HG03354 (cell line): Measurements from ENCODE around the gene DDX17.
"Not testable (repeated sequence)": the region's sequence is repeated elsewhere in the genome, so short reads cannot be mapped to it uniquely, and the experiment has no call there.

Experiments
- ATAC-seq: cut with Tn5 transposase; IDR thresholded peaks from one replicate; pipeline ENCODE4 v1.9.1; 2021; ENCODE audit warnings: mild to moderate bottlenecking; ENCODE audit not compliant: unreplicated experiment, poor library complexity, severe bottlenecking

Gene DDX17

GRCh38 chr22:38494939-38495338, 11.2 kb downstream of the DDX17 start:
- ATAC-seq: no peak

GRCh38 chr22:38494498-38494897, 11.6 kb downstream of the DDX17 start:
- ATAC-seq: no peak

GRCh38 chr22:38491707-38492348, 14.3 kb downstream of the DDX17 start:
- ATAC-seq: no peak

GRCh38 chr22:38490915-38491314, 15.2 kb downstream of the DDX17 start:
- ATAC-seq: no peak

GRCh38 chr22:38490475-38490874, 15.6 kb downstream of the DDX17 start:
- no peak for ATAC-seq

- ATAC-seq: no peak
These were observed 16.5 kb downstream of the DDX17 start for GRCh38 chr22:38489561-38490145.

GRCh38 chr22:38489142-38489541, 17.0 kb downstream of the DDX17 start:
- ATAC-seq: no peak

GRCh38 chr22:38487946-38488345, 18.2 kb downstream of the DDX17 start:
- ATAC-seq: no peak

- ATAC-seq: no peak
These were observed 20.3 kb downstream of the DDX17 start for GRCh38 chr22:38485783-38486182.

GRCh38 chr22:38484244-38484643, 21.9 kb downstream of the DDX17 start:
- ATAC-seq: no peak

GRCh38 chr22:38482662-38483308, 23.3 kb downstream of the DDX17 start:
- ATAC-seq: no peak

- no peak for ATAC-seq
These were observed 24.2 kb downstream of the DDX17 start for GRCh38 chr22:38481871-38482332.

GRCh38 chr22:38481162-38481870, 24.8 kb downstream of the DDX17 start:
- ATAC-seq: no peak

- ATAC-seq: no peak
These were observed 26.8 kb downstream of the DDX17 start for GRCh38 chr22:38479096-38479837.

GRCh38 chr22:38477585-38477984, 28.5 kb downstream of the DDX17 start:
- no peak for ATAC-seq

GRCh38 chr22:38474003-38474607, 32.0 kb downstream of the DDX17 start:
- ATAC-seq: no peak

- ATAC-seq: no peak
These were observed 34.9 kb downstream of the DDX17 start for GRCh38 chr22:38471237-38471636.

GRCh38 chr22:38470179-38470578, 35.9 kb downstream of the DDX17 start:
- ATAC-seq: not testable (repeated sequence)

- ATAC-seq: no peak
These were observed 36.8 kb downstream of the DDX17 start for GRCh38 chr22:38469306-38469781.
